HL-60 (cell line): ENCODE data around the gene TUBGCP3.

Source experiments
- CTCF ChIP-seq: IDR thresholded peaks from one replicate; pipeline ENCODE4 v1.5.1; 2011; ENCODE audit warnings: low read length, control low read depth, inconsistent platforms; ENCODE audit not compliant: insufficient read depth
- GABPA ChIP-seq: IDR thresholded peaks from 2 replicates; pipeline ENCODE4 v1.6.1; 2012; ENCODE audit warnings: low read depth
- POLR2AphosphoS5 ChIP-seq: IDR thresholded peaks from 2 replicates; pipeline ENCODE4 v1.6.1; 2012; ENCODE audit warnings: low read depth
- REST ChIP-seq: IDR thresholded peaks from 2 replicates; pipeline ENCODE4 v1.6.1; 2012; ENCODE audit warnings: low read depth; ENCODE audit not compliant: insufficient replicate concordance

- no peak for TF ChIP-seq CTCF
- no peak for TF ChIP-seq POLR2AphosphoS5
- TF ChIP-seq REST = no peak
- TF ChIP-seq GABPA = no peak
These were observed 42.1 kb downstream of the TUBGCP3 start for GRCh38 chr13:112545856-112546255.
